RPMI7951 (cell line): ENCODE measurements around the gene SORD. TPM values are rescaled to one million over a fixed set of nuclear protein-coding genes. Genes with fewer than 3 reads are reported as not detected.

ENCODE experiments used
- DNase-seq: peaks from one replicate; pipeline ENCODE4 v3.0.0-alpha.2; 2012; ENCODE audit warnings: low read depth
- total RNA-seq: library from RNA; depleted of rRNA; stranded (reverse); fragments of >200 nt; shearing (Covaris generic); gene quantifications from 2 replicates; pipeline ENCODE4 v1.2.3, GENCODE V29; 2014; rRNA removed

SORD gene
- total RNA-seq, 1 experiment from 2014 or later: 29.4 TPM

- no peak for DNase-seq
These were observed 93.7 kb downstream of the SORD start for GRCh38 chr15:45116482-45117307.

- no peak for DNase-seq
These were observed 94.5 kb downstream of the SORD start for GRCh38 chr15:45117308-45118130.

GRCh38 chr15:45118131-45118588 is 95.2 kb downstream of the SORD start:
- peak; percentile 82 for DNase-seq

- DNase-seq: no peak
These were observed 96.0 kb downstream of the SORD start for GRCh38 chr15:45118996-45119395.

- no peak for DNase-seq
These were observed 97.3 kb downstream of the SORD start for GRCh38 chr15:45120081-45120972.

- no peak for DNase-seq
These were observed 98.0 kb downstream of the SORD start for GRCh38 chr15:45121020-45121419.

- peak; percentile 64 for DNase-seq
These were observed 98.9 kb downstream of the SORD start for GRCh38 chr15:45121706-45122417.

- no peak for DNase-seq
These were observed 99.7 kb downstream of the SORD start for GRCh38 chr15:45122719-45123118.

- no peak for DNase-seq
These were observed 100.4 kb downstream of the SORD start for GRCh38 chr15:45123397-45123796.

GRCh38 chr15:45126535-45127158 is 103.7 kb downstream of the SORD start:
- peak; percentile 26 for DNase-seq

Other genes starting within 250 kb of the SORD start
- not detected in 2 replicates for gene TERB2, start 66.5 kb upstream of the SORD start, total RNA-seq
- gene DUOX2, start 91.0 kb downstream of the SORD start, total RNA-seq: not detected in 2 replicates
- not detected in 2 replicates for gene DUOXA2, start 91.1 kb downstream of the SORD start, total RNA-seq
- gene DUOXA1, start 106.7 kb downstream of the SORD start, total RNA-seq: not detected in 2 replicates
- not detected in 2 replicates for gene DUOX1, start 106.8 kb downstream of the SORD start, total RNA-seq
- gene SHF, start 164.8 kb downstream of the SORD start, total RNA-seq: 2.3 and 4.4 TPM in 2 replicates
- gene SLC28A2, start 229.0 kb downstream of the SORD start, total RNA-seq: not detected in 2 replicates